T-helper 9 cell (primary cell): ENCODE data around the gene FNDC5.
A peak's percentile ranks its signal among the peaks of the same experiment; 100 is the strongest.

ENCODE experiments used
- DNase-seq: peaks from one replicate; pipeline ENCODE4 v3.0.0-alpha.2; 2020

The FNDC5 gene

DNA sequence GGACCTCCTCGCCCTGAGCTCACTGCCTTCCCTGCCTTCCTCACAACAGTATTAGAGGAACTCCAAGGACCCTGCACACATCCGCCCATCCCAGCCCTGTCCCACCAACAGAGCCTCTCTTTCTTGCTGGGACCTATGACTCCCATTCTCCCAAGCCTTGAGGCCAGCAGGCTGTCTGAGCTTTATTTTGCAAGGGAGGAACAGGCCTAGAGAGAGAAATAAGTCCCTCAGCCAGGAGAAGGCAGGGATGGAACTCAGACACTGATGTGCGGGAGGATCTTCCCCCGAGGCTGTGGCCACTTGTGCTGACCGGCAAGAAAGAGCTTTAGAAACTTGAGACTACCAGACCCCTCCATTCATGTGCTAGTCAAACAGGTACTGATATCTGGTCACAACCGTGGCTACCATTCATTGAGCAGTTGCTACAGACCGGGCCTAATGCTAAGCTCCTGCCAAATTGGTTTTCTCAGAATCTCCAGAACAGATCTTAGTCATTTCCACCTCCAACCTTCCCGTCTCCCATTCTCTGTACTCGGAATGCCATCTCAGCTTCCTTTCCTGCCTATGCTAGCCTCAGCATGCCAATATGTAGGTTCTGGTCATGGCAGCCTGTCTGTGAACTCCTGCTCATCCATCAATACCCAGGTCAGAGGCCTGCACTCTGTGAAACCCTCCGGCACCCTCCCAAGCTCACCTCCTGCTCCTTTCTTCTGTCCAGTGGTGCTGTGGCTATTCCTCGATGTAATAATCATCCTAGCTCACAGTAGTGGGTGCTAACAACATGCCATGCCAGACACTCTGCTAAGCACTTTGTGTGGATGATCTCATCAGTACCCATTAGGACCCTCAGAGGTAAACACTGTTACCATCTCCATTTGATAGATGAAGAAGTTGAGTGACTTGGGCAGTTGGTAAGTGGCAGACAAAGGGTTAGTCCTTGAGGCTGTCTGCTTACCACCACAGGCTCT is 26.7 kb upstream of the FNDC5 start:
- DNase-seq = no peak

GRCh38 chr1:32896451-32896850 is 25.7 kb upstream of the FNDC5 start:
- DNase-seq = no peak

DNA sequence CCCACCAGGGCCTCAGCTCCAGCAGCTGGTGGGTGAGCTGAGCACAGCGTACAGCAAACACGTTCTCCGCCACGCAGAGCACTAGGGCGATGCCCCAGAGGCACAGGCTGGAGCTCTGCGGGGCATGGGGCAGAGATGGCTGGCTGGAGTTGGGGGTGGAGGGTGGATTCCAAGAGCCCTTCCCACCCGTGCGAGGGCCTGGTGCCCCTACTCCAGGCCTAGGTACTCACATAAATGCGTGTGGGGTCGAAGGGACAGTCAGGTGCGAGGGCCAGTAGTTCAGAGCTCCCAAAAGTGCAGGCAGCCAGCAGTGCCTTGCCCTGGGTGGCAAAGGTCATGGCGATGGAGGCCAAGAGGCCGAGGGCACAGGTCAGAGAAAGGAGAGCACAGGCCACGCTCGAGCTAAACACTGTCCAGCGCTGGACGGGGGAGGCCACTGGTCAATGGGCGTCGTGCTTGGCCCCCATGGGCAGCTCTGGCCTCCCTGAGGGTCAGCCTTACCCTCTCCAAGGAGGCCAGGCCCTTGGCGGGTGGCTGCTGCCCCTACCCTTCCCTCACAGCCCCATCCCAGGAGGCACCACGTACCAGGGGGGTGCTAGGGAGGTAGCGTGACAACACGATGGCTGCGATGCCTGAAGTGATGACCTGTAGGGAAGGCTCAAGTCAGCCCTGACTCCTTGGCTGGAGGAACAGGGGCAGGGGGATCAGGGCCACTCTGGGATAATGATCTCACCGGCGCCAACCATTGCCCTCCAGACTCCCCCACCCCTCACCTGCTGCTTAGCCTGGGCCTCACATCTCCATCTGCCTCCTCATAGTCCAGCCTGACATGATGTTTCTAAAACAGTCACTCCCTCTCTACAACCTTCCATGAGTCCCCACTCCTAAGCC is 24.9 kb upstream of the FNDC5 start:
- DNase-seq = no peak

DNA sequence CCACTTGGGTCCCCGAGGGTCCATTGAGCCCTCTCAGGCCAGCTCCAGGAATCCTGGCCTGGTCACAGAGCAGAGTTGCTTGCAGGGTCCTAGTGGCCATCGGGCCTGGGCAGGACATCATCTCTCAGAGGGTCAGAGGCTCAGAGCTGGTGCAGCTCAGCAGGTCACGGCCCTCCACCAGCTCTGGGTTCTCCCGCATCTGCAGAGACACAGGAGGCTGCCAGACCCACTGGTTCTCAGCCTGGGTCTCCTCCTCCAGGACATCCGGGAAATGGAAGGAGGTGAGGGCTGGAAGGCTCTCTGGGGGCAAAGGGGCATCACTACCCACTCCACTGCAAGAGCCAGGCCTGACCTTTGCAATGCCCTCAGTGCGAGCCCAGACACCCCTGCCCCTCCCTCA is 24.0 kb upstream of the FNDC5 start:
- DNase-seq = no peak

- no peak for DNase-seq
Measured at GRCh38 chr1:32894019-32894600, 23.4 kb upstream of the FNDC5 start.

DNA sequence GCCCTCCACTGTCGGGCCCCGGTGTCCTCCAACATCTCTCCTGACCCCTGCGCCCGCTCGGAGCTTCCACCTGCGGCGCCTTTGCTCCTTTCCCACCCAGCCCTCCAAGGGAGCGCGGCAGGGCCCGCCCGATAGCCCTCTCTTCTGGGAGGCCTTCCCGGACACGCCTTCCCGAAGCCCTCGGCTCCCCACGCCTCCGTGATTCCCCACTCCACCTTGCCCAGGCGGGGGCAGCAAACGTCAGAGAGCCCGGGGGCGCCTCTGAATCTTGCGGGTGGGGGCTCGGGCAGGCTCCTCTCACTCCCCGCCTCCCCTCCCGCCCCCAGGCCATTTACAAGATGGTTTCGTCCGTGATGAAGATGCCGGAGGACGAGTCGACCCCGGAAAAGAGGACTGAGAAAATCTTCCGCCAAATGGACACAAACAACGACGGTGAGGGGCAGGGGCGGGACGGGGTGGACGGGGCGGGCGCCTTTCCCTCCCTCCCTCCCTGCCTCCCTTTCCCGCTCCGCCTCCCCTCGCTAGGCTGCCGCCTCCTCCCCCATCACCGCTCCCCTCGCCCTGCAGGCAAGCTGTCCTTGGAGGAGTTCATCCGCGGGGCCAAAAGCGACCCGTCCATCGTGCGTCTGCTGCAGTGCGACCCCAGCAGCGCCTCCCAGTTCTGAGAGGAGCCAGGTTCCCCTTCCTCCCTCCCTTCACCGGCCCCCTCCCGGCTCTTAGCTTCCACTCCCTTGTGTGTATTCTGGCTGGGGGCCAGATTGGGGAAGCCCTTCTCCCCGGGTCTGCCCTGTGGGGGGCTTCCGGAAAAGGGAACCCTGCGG is 22.7 kb upstream of the FNDC5 start:
- DNase-seq = no peak

- DNase-seq = peak; percentile 16
Measured at GRCh38 chr1:32892368-32893197, 21.9 kb upstream of the FNDC5 start.

GRCh38 chr1:32891630-32892029 is 20.9 kb upstream of the FNDC5 start:
- no peak for DNase-seq

DNA sequence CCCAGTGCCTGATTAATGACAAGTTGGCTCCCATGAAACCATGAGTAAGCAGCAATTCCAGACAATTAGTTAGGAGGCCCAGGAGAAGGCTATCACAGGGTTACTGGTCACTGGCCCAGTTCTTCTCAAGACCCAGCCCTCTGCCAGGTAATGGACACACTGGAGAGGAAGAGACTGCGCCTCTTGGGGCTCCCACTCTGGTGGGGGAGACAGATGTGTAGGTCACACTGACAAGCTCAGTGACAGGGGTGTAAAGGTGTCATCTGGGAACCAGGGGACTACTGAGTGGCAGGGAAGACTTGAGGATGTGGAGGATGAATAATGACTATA is 20.5 kb upstream of the FNDC5 start:
- no peak for DNase-seq

- no peak for DNase-seq
Measured at GRCh38 chr1:32890516-32891240, 20.0 kb upstream of the FNDC5 start.

- no peak for DNase-seq
Measured at GRCh38 chr1:32889731-32890278, 19.1 kb upstream of the FNDC5 start.

DNA sequence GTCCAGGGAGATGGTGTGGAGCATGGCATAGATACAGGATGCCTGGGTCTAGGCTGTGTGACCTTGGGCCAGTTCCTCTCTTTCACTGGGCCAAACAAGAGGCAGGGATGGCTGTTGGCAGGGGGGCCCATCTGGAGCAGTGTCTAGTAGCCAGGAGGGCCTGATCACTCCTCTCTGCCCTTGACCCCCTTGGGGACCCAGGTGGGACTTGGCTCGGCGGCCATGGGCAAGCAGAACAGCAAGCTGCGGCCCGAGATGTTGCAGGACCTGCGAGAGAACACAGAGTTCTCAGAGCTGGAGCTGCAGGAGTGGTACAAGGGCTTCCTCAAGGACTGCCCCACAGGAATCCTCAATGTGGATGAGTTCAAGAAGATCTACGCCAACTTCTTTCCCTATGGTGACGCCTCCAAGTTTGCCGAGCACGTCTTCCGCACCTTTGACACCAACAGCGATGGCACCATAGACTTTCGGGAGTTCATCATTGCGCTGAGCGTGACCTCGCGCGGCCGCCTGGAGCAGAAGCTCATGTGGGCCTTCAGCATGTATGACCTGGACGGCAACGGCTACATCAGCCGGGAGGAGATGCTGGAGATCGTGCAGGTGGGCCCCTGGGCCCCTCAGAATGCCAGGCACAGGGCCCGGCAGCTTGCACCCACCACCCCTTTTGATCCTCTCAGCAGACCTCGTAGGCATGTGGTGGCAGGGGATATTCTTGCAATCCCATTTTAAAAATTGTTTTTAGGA is 18.1 kb upstream of the FNDC5 start:
- no peak for DNase-seq

GRCh38 chr1:32888134-32888533 is 17.4 kb upstream of the FNDC5 start:
- DNase-seq = no peak

DNA sequence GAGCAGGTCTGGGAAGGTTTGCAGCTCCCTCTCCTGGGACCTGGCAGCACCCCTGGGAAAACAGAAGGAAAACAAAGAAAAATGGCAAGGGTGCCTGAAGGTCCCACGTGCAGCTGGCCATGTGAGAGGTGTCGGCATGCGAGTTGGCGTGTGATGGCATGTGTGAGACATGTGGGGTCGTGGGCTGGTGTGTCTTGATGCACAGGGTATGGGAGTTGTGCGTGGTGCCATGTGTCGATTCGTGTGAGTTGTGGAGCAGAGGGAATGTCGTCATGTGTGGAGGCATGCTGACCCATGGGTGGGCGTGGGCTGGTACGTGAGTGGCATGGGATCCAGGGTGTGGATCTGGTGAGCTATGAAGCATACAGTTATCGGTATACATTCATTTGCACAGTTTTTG is 16.9 kb upstream of the FNDC5 start:
- DNase-seq = no peak

- DNase-seq = no peak
Measured at GRCh38 chr1:32886828-32887414, 16.2 kb upstream of the FNDC5 start.

DNA sequence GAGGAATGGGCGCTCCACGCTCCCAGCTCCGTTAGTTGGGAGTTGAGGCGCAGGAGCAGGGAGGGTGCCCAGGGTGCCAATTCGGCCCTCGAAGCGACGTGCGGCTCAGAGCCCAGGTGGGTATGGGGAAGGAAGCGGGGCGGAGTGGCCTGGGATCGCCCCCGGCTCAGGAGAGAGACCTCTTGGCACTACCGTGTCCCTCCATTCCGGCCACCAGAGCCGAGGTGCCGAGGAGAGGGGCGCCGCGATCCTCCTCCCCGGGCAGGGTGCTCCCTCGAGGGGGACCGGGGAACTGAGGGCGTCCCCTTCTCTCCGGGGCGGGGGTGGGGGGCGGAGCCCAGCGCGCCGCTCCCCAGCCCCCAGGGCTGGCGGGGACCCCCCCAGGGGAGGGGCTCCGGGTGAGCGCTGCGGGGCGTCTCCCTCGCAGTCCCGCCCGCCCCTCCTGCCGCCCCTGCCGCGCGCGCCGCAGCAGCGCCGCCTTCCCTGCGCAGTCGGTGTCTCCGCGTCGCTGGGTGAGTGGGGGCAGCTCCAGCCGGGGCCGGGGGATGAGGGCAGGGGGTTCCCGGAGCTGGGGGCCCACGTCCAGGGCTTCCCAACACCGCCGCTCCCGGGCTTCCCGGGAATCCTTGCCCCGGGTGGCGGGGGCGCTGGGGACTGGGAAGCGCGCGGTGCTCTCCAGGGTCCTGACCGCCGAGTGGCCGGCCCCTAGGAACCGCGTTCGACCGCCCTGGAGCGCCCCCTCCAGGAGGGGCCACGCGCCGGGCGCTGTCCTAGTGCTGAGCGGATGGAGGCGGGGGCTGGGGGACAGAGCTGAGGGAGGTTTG is 15.5 kb upstream of the FNDC5 start, which contains the start of gene HPCA:
Gene HPCA, plus strand, starts transcription at position 488 of the 824 bp plus-strand sequence. CDS start 2,408 bp downstream, outside the sequence.
- peak; percentile 22 for DNase-seq

- no peak for DNase-seq
Measured at GRCh38 chr1:32885676-32886003, 14.9 kb upstream of the FNDC5 start.

DNA sequence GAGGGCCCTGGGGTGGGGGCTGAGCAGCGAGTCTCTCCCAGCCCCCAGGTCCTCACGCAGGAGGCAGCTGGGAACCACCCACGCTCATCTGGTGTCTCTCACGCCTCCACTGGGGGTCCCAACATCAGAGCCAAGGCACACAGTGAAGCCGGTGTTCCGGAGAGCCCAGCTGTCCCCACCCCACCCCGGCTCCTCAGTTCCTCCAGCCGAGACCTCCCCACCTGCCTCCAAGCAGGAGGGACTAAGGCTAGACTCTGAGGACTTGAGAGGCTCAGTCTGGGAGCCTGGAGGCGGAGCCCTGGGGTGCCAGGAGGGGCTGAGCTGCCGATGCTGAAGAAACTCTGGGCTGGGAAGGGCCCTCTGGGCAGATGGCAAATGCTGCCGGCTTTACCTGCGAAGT is 14.0 kb upstream of the FNDC5 start:
- DNase-seq = no peak

GRCh38 chr1:32884032-32884372 is 13.3 kb upstream of the FNDC5 start:
- DNase-seq = no peak
